ENCODE measurements around the gene RSRP1. TPM values are rescaled to one million over a fixed set of nuclear protein-coding genes. Genes with fewer than 3 reads are reported as not detected.
"Not testable (repeated sequence)": the region's sequence is repeated elsewhere in the genome, so short reads cannot be mapped to it uniquely, and the experiment has no call there.

The RSRP1 gene
- total RNA-seq, 4 donors from 2014 or later = 23.1 to 133 (median 59.4) TPM

DNA sequence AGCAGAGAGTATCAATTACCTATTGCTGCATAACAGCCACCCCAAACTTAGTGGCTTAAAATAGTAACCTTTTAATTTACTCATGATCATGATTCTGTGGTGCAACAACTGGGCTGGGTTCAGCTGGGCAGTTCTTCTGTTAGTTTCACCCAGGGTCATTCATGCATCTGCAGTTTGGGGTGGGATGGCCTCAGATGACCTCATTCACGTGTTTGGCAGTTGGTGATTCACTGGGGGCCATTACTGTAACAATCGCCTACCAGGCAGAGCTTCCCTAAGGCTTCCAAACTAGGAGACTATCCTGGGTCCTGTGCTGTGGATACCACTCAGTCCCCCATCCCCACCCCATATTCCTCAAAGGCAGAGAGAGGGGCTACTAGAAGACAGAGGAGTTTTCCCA is 31.1 kb upstream of the RSRP1 start:
- not testable (repeated sequence) for H3K4me3 ChIP-seq, H3K27me3 ChIP-seq, H3K9me3 ChIP-seq, H3K4me1 ChIP-seq, H3K27ac ChIP-seq, H3K36me3 ChIP-seq, ATAC-seq
- WGBS, 2 donors (ENCODE audit: low coverage in 1 of 2) = no CpG with 5 or more reads among the region's 2 CpGs

DNA sequence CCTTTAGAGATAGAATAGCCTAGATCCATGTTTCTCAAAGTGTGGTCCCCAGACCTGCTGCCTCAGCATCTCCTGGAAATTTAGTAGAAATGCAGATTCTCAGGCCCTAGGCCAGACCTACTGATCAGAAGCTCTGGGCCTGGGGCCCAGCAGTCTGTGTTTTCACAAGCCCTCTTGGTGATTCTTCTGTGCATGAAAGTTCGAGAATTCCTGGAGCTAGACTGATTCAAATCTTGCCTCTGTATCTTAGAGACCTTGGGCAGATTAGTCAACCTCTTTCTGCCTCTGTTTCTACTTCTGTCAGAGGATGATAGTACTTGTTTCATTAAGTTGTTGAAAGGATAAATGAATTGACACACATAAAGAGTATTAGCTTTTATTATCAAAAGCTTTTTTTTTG is 30.0 kb upstream of the RSRP1 start:
- H3K9me3 ChIP-seq, H3K27me3 ChIP-seq, ATAC-seq, H3K36me3 ChIP-seq, H3K4me3 ChIP-seq, H3K27ac ChIP-seq, H3K4me1 ChIP-seq: not testable (repeated sequence)
- no CpG with 5 or more reads among the region's 1 CpG for WGBS, 2 donors (ENCODE audit: low coverage in 1 of 2)

DNA sequence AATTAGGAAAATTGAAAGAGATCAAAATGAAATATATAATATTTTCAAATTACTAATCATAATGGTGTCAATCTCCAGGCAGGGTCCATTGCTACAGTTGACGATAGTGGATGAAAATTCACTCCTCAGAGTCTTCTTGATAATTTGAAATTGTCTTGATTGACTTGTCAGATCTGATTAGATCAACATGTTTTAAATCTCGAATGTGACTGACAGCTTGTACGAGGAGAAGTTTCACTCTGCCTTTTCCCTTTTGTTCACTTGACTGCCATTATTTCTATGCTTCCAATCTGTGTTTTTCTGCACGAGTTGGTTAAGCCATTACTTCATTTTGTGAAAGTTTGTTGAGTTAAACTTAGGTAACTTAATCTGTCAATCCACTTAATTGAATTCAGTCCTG is 28.4 kb upstream of the RSRP1 start:
- ATAC-seq, H3K4me1 ChIP-seq, H3K27ac ChIP-seq, H3K36me3 ChIP-seq, H3K27me3 ChIP-seq, H3K9me3 ChIP-seq, H3K4me3 ChIP-seq: not testable (repeated sequence)
- 71 to 89% methylated on average over 3 to 4 of the region's 4 CpGs for WGBS, 2 donors (ENCODE audit: low coverage in 1 of 2)

DNA sequence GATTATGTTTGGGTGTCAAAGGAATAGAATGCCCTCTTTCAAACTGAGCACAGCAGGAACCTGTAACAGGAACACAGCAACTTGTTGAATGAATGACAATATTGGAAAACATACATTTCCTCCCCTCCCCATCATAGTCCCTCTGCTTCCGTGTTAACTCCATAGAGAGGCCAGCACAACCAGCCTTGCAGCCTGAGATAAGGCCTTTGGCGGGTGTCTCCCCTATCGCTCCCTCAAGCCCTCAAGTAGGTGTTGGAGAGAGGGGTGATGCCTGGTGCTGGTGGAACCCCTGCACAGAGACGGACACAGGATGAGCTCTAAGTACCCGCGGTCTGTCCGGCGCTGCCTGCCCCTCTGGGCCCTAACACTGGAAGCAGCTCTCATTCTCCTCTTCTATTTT is 25.0 kb upstream of the RSRP1 start, which contains the start of gene RHD:
Gene RHD (plus strand): TSS at position 272 of the 400 bp plus-strand sequence. CDS start 39 bp downstream, at position 311.
- H3K36me3 ChIP-seq, H3K4me1 ChIP-seq, ATAC-seq, H3K27ac ChIP-seq, H3K27me3 ChIP-seq, H3K9me3 ChIP-seq, H3K4me3 ChIP-seq: not testable (repeated sequence)
- whole genome bisulfite sequencing, 2 donors (ENCODE audit: low coverage in 1 of 2) = no CpG with 5 or more reads among the region's 8 CpGs

DNA sequence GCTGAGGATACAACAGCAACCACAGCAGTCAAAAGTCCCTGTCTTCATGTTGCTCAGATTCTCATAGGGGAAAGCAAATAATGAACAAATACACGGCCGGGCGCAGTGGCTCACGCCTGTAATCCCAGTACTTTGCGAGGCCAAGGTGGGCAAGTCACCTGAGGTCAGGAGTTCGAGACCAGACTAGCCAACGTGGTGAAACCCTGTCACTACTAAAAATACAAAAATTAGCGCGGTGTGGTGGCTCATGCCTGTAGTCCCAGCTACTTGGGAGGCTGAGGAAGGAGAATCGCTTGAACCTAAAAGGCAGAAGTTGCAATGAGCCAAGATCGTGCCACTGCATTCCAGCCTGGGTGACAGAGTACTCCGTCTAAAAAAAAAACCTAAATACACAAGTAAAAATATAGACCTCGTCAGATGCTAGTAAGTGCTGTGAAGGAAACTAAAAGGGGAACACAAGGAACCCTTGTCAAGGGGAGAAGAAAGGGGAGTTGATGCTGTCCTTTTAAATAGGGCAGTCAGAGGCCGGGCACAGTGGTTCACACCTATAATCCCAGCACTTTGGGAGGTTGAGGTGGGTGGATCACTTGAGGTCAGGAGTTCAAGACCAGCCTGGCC is 21.0 kb upstream of the RSRP1 start:
- not testable (repeated sequence) for H3K4me1 ChIP-seq, H3K9me3 ChIP-seq, H3K36me3 ChIP-seq, ATAC-seq, H3K27me3 ChIP-seq
- H3K27ac ChIP-seq = peak overlapping the region in 3 of 4 donors; percentile 79 to 89 (median 84)
- 4 to 14% methylated on average over 5 to 10 of the region's 14 CpGs for WGBS, 2 donors (ENCODE audit: low coverage in 1 of 2)
- peak overlapping the region; percentile 51 to 58 for H3K4me3 ChIP-seq

DNA sequence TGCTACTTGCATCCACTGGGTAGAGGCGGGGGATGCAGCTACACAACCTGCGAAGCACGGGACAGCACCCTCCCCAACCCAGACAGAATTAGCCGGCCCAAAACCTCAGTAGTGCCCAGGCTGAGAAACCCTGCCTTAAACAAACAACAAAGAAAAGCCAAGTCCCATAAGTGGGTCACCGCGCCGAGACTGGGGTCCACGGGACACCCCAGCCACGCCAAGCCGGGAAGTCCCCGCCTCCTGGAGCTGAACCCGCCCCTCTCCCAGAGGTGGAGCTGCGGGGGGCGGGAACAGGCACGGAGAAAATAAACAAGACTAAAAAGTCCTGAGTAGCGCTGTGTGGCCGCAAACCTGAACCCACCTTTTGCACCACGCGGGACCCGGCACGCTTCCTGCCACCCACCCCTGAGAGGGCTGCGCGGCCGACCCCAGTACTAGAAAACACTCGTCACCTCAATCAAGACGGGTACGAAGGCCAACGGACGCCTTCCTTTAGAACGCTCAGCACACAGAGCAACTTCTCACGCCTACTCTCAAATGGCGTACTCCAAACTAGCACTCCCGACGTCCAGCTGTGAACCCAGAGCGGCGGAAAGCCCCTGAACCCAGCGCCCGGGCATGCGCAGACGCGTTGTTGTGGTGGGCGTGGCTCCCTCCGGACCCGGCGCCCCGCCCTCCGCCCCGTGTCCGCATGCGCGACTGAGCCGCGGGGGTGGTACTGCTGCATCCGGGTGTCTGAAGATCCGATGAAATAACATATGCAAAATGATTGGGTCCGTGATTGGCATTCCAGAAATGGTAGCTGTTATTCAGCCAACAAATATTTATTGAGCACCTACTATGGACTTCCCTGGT is 20.3 kb upstream of the RSRP1 start:
- H3K36me3 ChIP-seq, H3K4me1 ChIP-seq, H3K9me3 ChIP-seq, H3K27me3 ChIP-seq: not testable (repeated sequence)
- TF ChIP-seq POLR2A (IDR thresholded peaks at IDR 0.05) = peak in 1 of 2 donors; percentile 43
- WGBS, 2 donors (ENCODE audit: low coverage in 1 of 2) = 0% methylated on average over 1 of the region's 56 CpGs; no CpG with 5 or more reads in 1 of the 2 donors
- Histone ChIP-seq H3K27ac (peak overlapping the region; percentile 44 to 89 (median 82)), H3K4me3 (peak overlapping the region; percentile 51 to 58)
- ATAC-seq = peak; percentile 96

DNA sequence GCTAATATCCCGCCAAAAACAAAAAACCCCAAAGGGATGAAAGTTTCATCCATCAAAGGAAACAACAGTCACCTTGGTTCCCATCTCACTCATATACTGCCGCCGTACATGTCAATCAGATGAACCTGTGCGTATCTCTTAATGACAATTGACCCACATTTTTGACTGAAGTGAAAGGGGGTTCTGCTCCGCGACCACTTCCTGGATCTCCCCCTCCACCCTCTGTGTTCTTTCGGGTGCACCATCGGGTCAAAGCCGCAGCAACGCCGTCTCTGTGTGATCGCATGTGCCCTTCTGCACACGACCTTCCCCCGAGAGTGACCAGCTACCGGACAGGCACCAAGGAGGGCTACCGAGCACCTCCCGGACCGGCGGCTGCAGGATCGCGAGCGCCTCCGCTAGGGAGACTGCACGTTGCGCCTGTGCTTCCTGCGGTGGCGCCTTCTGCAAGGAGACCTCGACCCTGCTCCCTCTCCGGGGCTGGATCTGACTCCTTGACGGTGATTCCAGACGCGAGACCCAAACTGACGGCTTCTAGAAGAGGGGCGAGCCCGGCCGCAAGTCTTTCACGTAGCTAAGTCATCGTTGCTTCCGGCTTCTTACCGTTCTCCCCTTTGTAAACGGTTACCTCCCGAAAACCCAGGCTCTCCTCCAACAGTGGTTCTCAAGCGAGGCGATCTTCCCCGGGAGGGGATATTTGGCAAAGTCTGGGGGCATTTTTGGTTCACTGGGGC is 19.5 kb upstream of the RSRP1 start:
- peak; percentile 48 for ATAC-seq

DNA sequence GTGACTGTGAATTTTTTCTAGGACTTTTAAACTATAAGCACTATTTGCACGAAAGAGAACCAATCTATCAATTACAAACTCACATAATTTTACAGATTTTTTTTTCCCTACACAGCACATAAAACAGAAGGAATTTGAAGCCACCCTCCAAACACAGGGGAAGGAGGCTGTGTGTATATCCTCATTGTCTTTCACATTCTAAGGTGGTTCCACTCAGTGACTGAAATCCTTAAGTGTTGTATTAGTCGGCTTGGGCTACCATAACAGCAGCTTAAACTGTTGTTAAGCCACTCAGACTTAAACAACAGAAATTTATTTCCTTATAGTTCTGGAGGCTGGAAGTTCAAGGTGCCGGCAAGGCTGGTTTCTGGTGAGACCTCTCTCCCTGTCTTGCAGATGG is 13.1 kb upstream of the RSRP1 start:
- not testable (repeated sequence) for H3K27ac ChIP-seq, ATAC-seq, H3K4me3 ChIP-seq, H3K9me3 ChIP-seq, H3K36me3 ChIP-seq, H3K27me3 ChIP-seq, H3K4me1 ChIP-seq
- WGBS, 2 donors (ENCODE audit: low coverage in 1 of 2) = 88 to 94% methylated on average over 2 to 3 of the region's 3 CpGs

More for the DNA sequence above, 19.5 kb upstream of the RSRP1 start:
- H3K27me3 ChIP-seq, H3K36me3 ChIP-seq, H3K4me1 ChIP-seq, H3K9me3 ChIP-seq: not testable (repeated sequence)
- 0 to 2% methylated on average over 1 to 6 of the region's 45 CpGs for WGBS, 2 donors (ENCODE audit: low coverage in 1 of 2)
- H3K27ac ChIP-seq = peak overlapping the region in 2 of 4 donors; percentile 84 to 89
- peak overlapping the region; percentile 51 to 58 for H3K4me3 ChIP-seq
- TF ChIP-seq, protein P1, sequence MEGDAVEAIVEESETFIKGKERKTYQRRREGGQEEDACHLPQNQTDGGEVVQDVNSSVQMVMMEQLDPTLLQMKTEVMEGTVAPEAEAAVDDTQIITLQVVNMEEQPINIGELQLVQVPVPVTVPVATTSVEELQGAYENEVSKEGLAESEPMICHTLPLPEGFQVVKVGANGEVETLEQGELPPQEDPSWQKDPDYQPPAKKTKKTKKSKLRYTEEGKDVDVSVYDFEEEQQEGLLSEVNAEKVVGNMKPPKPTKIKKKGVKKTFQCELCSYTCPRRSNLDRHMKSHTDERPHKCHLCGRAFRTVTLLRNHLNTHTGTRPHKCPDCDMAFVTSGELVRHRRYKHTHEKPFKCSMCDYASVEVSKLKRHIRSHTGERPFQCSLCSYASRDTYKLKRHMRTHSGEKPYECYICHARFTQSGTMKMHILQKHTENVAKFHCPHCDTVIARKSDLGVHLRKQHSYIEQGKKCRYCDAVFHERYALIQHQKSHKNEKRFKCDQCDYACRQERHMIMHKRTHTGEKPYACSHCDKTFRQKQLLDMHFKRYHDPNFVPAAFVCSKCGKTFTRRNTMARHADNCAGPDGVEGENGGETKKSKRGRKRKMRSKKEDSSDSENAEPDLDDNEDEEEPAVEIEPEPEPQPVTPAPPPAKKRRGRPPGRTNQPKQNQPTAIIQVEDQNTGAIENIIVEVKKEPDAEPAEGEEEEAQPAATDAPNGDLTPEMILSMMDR (IDR thresholded peaks at IDR 0.05) = peak in 1 of 4 experiments; percentile 36

DNA sequence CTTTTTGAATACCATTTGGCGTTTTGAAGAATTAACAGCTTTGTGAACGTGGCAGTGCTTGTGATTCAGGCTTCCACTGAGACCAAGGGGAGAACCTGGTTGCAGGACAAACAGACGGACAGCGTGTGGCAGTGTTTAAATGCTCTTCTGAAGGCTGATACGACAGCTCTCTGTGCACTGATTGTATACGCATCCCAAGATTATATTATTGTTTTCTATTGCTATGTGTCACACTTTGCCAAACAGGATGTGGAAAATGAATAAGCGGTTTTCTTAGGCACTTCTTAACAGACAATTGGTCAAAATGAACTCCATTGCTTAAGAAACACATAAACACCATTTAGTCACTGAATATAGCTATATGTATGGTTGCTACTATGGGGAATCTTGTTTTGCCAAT is 12.6 kb upstream of the RSRP1 start:
- not testable (repeated sequence) for ATAC-seq, H3K27ac ChIP-seq, H3K4me3 ChIP-seq, H3K4me1 ChIP-seq, H3K9me3 ChIP-seq, H3K27me3 ChIP-seq, H3K36me3 ChIP-seq
- WGBS, 2 donors (ENCODE audit: low coverage in 1 of 2) = 56 to 80% methylated on average over 1 to 3 of the region's 7 CpGs

Measured in gastroesophageal sphincter (tissue), 4 donors.